Left lobe of liver (tissue), 2 donors: ENCODE measurements around the gene CNBD2. TPM values are rescaled to one million over a fixed set of nuclear protein-coding genes. Genes with fewer than 3 reads are reported as not detected.
"Not testable (repeated sequence)": the region's sequence is repeated elsewhere in the genome, so short reads cannot be mapped to it uniquely, and the experiment has no call there.

Source experiments
- ATAC-seq: fragments of 200-7000 bp; cut with Tn5 transposase; one replicate; pipeline ENCODE4 v1.9.1; 2020; ENCODE audit warnings: mild to moderate bottlenecking, moderate library complexity
- DNase-seq: peaks from one replicate; pipeline ENCODE4 v3.0.0-alpha.2; 2020; ENCODE audit warnings: low spot score
- total RNA-seq: library from RNA; stranded (reverse); gene quantifications from one replicate; pipeline ENCODE4 v1.2.1, GENCODE V29; 2021
- donor health status: DM: no; HTN: no; CAD: no; lungs with moderate emphysema.
- donor health status: DM: no; HTN: yes; CAD: no.

The CNBD2 gene
- total RNA-seq, 1 donor from 2014 or later: 3.3 TPM

DNA sequence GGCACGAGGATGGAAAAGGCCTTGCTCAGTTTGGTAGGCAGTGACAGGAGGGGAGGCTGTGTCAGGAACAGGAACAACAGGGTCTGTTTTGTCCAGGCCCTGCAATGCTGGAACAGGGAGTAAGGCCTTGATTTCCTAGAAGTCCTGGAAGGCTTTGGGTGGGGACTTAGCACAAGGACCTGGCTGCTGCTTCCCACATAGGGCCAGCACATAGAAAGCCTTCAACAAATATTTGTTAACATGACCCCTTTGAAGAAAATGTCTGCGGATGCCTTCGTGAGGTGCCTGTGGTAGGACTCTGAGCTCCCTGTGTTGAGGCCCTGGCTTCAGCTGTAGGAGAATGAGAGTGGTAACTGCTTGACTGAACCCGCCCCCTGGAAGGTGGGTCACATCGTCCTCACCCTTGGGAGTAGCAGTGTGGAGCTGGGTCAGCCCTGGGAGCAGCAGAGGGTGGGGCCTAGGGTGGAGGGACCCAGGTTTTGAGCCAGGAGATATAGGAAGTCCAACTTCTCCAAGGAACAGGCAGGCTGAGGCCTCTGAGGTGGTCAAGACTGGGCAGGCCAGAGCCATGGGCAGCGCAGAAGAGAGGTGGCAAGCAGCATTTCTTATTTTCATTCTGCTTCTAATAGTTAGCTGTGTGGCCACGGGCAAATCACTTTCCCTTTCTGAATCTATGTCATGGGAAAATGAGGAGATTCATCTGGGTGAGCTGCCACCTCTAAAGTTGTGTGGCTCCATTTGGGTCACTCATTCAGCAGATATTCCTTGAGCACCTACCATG, 50.0 kb downstream of the CNBD2 start:
- ATAC-seq: no peak
- no peak for DNase-seq

DNA sequence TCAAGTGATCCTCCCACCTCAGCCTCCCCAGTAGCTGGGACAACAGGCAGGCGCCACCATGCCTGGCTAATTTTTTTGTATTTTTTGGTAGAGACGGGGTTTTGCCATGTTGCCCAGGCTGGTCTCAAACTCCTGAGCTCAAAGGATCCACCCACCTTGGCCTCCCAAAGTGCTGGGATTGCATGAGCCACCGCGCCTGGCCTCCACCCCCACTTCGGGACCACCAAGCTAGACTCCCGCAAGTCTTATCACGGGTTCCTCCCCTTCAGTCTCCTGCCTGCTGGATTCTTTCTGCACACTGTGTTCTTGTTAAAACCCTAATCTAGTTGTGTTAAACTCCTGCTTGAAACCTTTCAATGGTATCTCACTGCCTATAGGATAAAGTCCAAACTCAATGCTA, 57.7 kb downstream of the CNBD2 start:
- ATAC-seq, DNase-seq: not testable (repeated sequence)

DNA sequence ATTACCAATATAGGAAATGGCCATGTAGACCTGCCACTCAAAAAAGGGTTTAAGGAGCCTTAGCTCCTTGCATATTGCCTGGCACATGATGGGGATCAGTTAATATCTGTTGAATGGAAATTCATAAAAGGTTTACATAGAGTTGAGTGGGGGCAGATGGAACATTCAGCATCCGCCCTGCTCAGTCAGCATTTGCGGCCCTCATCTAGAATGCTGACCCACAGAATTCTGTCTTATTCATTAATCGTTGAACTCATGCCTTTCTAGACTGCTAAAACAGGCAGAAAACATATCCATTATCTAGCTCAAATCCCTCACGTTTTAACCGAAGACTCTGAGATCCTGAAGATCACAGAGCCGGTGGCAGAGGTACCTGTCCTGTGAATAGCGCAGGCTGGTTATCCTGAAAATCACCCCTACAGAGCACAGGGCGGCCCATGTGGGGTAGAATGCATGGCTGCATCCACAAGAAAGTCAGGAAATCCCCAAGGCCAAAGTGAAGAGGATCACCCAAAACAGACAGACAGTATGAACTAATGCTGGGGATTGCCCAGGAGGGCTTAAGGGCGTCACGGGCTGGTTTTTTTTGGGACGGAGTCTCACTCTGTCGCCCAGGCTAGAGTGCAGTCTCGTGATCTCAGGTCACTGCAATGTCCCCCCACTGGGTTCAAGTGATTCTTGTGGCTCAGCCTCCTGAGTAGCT, 59.9 kb downstream of the CNBD2 start:
- ATAC-seq (no peak), DNase-seq (no peak)

DNA sequence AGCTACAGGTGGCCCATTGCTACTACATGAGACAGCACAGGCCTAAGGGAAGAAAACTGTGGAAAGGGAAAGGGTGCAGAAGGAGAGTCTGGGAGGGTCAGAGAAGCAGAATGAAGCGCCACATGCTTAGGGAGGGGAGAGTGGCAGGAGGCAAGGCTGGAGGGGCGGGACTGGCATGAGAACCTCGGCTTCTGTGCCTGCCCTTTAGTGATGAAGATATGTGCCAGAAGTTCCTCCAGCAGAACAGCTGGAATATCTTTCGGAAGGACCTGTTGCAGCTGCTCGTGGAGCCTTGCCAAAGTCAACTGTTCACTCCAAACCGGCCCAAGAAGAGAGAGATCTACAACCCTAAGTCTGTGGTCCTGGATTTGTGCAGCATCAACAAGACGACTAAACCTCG, 61.8 kb downstream of the CNBD2 start:
- ATAC-seq (peak; percentile 23), DNase-seq (no peak)

DNA sequence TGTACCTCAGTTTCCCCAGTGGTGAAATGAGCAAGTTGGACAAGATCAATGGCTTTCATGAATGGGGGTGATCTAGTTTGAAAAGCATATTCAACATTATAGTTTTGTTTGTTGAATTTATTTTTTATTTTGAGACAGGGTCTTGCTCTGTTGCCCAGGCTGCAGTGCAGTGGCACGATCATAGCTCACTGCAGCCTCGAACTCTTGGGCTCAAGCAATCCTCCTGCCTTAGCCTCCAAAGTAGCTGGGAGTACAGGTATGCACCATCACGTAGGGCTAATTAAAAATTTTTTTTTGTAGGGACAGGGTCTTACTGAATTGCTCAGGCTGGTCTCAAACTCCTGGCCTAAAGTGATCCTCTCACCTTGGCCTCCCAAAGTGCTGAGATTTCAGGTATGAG, 63.4 kb downstream of the CNBD2 start:
- ATAC-seq: no peak
- DNase-seq: no peak

DNA sequence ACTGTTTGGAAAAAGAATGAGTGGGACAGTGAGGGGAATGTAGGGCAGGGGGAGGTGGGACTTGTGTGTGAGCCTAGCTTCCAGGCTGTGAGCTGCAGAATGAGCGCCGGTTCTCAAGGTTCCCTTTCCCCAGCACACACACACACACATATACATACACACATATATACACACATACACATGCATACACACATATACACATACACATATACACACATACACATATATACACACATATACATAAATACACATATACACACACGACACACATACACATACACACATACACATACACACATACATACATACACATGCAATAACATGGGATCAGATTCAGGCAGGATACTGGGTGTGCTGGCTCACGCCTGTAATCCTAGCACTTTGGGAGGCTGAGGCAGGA, 66.5 kb downstream of the CNBD2 start:
- no peak for DNase-seq
- ATAC-seq: no peak

DNA sequence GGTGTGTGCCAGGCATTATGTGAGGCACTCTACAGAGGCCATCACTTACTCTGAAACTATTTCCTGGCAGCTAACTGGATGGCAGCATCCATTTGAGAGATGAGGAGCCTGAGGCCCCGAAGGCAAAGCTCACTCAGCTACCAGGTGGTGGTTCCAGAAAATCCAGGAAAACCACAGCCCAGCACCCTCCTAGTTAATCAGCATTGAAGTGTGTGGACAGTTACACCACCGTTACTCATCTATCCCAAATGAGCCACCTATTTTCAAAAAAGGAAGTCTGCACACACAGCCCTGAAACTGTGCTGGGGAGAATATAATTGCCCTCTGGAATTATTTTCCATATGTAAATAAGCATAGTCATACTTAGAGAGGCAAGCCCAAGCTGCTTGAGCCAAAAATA, 67.4 kb downstream of the CNBD2 start:
- DNase-seq (no peak), ATAC-seq (no peak)

DNA sequence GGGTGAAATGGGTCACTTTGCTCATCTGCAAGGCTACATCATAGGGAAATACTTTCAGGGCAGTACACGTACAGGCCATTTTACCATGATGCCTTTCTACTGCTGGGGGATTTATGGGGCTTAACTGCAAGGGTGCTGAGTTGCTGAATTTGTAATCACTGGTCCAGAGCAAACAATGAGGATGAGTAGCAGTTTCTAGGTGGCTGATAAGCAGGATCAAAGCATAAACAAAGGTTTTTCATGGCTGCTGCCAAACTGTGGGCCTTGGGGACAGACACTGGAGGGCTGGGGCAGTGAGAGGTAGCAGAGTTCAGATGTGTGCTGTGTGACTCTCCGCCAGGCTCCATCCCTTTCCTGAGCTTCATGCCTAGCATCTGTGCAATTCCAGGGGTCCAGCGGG, 68.3 kb downstream of the CNBD2 start:
- no peak for DNase-seq
- ATAC-seq: no peak

DNA sequence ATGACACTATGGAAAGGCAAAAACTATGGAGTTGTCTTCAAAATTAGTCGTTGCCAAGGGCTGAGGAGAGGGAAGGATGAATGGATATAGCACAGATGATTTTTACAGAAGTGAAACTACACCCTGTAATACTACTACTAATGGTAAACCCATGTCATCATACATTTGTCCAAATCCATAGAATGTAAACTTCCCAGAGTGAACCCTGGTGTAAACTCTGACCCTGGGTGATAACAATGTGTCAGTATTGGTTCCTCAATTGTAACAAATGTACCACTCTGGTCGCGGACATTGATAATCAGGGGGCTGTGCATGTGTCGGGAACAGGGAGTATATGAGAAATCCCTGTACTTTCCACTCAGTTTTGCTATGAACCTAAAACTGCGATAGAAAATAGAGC, 72.2 kb downstream of the CNBD2 start:
- DNase-seq (no peak), ATAC-seq (no peak)

DNA sequence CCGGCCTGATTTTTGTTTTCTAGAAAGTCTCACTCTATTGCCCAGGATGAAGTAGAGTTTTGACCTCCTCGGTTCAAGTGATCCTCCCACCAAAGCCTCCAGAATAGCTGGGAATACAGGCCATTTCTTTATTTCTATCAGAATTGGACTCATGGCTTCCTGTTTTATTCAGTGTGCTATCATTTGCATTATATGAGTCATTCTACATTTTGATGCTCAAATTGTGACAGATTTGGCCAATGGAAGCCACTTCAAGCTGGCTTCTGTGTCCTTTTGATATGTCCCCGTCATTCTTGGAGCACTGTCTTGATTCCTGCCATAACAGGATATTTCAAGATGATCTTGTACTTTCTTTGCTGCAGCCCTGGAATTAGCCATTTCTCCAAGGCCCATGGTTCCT, 75.1 kb downstream of the CNBD2 start:
- ATAC-seq: no peak
- no peak for DNase-seq

DNA sequence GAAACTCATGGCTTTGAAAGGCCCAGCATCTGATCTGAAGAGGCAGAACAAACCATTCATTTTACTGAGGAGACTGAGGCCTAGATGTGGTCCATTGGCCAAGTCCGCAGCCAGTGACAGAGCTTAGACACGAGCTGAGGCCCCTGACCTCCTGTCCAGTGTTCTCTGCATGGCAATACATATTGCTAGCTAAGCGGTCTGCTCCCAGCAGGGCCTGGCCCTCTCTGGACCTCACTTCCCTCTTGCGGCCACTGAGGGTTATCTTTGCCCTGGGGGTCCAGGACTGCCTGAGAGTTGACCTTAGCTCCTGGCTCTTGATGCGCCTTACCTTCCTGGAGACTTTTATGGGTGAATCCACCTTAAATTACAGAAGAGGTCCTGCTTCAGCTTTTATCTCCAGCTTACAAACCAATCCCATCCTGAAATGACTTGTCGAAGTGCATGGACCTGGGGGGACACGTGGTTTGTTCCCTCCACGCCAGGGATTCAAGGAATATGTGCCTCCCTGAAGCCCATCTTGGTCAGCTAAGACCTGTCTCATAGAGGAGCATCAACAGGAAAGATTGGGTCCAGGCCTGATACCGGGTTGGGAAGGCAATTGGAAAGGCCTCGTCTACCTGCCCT, 75.6 kb downstream of the CNBD2 start:
- DNase-seq (no peak), ATAC-seq (peak; percentile 45)

DNA sequence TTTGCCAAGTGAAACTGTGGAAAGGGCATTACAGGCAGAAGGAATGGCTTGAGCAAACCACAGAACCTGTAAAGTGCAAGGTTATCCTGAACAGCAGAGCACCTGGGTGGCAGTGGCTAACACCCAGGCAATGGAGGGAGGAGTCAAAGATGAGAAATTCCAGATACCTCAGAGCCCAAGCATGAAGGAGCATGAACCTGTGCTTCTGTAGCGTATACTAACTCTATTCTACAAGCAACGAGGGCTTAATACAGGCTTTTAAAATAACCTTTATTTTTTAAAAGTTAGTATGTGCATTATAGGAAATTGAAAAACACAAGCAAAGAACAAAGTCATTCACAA, 77.0 kb downstream of the CNBD2 start:
- DNase-seq: no peak
- no peak for ATAC-seq

DNA sequence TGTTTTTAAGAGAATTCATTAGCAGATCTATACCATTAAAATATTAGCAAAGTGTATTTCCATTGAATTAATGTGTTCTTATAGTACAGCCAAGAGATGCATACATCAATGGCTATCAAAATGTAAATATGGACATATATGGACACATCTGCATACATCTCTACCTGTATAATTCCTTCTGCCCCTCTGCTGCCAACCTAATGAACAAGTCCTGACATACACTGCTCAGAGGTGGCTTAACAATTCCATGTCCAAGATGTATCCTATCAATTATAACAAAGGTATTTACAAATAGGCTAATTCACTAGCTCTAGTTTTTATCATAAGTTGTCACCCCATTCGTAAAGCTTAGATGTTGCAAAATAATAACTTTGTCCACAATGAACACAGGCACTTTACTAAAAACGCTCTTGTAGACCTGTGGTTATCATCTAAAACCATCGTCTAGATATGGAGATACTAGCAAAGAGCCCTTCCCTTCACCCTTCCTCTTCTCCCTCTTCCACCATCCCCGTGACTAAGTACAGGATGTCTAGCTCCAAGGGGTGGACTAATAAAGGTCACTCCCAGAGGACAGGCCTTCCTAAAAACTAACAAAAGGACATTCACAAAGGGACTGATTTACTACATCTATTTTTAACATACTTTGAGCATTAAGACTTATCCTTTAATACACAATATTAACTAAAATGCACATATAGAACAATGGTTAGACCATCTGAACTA, 77.8 kb downstream of the CNBD2 start:
- DNase-seq, ATAC-seq: not testable (repeated sequence)

DNA sequence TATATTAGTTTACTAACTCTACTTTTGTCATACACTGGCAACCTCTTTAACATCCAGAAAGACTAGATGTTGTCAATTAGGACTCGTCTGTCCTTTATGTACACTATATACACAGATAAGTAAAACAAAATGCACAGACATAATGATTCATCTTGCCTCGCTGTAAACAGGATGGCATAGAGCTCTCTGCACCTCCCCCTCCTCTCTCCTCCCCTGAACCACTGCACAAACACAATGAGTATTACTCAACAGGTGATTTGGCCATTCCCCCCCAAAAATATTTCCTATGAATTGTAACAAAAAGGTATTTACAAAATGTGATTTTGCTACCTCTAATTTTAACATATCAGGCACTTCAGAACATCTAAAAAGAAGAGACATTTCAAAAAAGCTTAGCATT, 81.0 kb downstream of the CNBD2 start:
- DNase-seq, ATAC-seq: not testable (repeated sequence)

DNA sequence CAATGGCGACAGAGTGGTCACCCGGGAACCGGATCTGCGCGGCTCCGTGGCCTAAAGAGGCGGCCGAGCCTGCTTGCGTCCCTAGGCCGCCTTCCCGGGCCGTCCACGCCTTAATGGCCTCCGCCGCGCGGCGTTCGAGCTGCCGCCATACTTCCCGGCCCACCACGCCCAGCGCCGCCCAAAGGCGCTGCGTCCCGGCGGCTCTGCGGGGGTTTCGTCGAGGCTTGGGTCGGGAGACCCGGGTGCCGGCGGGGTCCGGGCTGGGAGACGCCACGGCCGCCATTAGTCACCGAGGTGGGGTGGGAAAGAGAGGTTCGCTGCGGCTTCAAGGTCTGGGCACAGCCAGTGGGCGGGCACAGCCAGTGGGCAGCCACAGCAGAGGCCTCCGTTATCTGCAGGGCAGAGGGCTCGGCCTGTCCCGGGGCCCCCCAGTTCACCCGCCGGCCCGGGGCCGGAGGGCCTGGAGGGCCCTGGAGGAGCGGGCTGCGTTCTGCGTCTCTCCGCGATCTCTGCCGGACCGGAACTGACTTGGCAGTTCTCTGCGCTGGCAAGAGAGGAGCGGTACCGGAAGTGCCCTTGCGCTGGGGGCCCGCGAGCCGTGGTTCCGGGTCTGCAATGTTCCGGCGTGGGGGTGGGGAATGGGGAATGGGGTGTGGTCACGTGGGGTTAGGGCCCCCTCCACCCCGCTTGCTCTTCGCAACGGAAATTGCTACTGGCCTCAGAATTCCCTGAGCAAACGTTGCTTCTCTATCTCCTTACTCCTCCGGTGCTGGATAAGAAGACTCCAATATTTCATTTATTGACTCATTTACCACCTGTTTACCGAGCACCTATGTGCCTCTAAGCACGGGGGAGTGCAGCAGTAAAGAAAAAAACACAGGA, 82.3 kb downstream of the CNBD2 start:
- ATAC-seq: peak; percentile 99
- peak; percentile 93 for DNase-seq

DNA sequence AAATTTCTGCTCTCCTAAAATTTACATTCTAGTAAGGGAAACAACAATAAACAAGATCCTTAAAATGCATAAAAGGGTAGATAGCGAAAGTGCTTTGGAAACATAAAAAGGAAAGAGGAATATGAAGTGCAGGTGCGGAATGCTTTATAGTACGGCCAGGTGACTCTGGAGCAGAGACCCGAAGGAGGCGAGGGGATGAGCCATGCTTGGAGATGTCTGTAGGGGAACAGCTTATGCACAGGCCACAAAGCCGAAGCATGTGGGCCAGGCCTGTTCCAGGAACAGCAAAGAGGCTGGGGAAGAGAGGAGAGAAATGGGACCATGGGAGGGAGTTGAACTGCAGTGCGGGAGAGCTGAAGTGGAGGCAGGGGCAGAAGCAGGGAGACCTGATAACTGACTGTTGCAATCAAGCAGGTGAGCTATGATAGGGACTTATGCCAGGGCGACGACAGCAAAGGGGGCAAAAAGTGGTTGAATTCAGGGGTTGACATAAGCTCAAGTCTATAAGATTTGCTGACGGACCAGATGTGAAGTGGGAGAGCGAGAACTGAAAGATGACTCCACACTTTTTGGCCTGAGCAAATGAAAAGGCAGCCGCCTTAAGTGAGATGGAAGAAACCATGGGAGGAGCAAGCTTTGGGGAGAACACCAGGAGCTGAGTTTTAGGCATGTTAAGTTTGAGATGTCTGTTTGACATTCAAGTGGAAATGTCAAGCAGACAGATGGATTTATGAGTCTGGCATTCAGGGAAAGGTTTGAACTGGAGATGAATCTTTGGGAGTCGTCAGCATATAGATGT, 83.1 kb downstream of the CNBD2 start:
- DNase-seq (no peak), ATAC-seq (no peak)

DNA sequence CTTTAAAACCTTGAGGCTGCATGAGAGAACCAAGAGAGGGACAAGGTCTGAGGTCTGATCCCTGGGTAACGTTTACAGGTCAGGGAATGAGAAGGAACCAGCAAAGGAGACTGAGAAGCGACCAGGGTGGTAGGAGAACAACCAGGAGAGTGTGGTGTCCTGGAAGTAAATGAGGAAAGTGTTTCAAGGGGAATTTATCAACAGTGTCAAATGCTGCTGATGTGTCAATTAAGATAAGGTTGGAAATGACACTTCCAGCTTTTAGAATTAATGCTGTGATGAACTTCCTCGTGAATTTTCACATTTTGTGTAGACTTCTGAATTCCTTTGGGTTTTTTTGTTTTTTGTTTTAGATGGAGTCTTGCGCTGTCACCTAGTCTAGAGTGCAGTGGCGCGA, 83.7 kb downstream of the CNBD2 start:
- no peak for ATAC-seq
- no peak for DNase-seq

DNA sequence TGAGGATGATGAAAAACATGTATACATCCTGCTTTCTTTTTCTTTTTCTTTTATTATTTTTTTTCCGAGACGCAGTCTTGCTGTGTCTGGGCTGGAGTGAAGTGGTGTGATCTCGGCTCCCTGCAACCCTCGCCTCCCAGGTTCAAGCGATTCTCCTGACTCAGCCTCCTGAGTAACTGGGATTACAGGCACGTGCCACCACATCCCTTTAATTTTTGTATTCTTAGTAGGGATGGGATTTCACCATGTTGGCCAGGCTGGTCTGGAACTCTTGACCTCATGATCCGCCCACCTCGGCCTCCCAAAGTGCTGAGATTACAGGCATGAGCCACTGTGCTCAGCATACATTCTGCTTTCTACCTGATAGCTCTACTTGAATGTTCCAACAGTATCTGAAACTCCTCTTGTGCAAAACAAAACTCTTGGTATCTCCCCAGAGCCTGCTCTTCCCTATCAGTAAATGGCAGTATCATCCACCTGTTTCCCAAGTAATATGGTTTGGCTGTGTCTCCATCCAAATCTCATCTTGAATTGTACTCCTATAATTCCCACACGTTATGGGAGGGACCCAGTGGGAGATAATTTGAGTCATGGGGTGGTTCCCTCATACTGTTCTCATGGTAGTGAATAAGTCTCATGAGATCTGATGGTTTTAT, 85.6 kb downstream of the CNBD2 start:
- ATAC-seq, DNase-seq: not testable (repeated sequence)

DNA sequence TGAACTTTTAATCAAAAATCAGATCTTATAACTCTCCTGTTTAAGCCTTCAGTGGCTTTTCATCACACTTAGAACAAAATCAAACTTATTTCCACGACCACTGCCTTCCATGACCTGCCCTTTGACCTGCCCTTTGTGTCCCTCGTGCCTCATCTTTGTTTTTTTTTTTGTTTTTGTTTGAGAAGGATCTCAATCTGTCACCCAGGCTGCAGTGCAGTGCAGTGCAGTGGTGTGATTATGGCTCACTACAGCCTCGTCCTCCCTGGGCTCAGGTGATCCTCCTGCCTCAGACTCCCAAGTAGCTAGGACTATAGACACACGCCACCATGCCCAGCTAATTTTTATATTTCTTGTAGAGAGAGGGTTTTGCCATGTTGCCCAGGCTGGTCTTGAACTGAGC, 86.8 kb downstream of the CNBD2 start:
- ATAC-seq (no peak), DNase-seq (no peak)
